Measurements from ENCODE around the gene GCFC2. TPM values are rescaled to one million over a fixed set of nuclear protein-coding genes. Genes with fewer than 3 reads are reported as not detected.
"Not testable (repeated sequence)": the region's sequence is repeated elsewhere in the genome, so short reads cannot be mapped to it uniquely, and the experiment has no call there.

Gene GCFC2
- total RNA-seq, 1 donor from 2014 or later: 12.7 TPM

- DNase-seq (no peak), ATAC-seq (no peak)
- H3K36me3 ChIP-seq: peaks cover 54% of the 10 kb centered on the region
- TF ChIP-seq CTCF (IDR thresholded peaks at IDR 0.05): no peak
- no peak overlapping the region for H3K27ac ChIP-seq
- no peaks in the 10 kb centered on the region for H3K9me3 ChIP-seq
- H3K27me3 ChIP-seq (ENCODE audit: low read depth): no peaks in the 10 kb centered on the region
- peaks cover 16% of the 10 kb centered on the region for H3K4me1 ChIP-seq
- intact Hi-C loops (cut with DNase I): no loop called here
- H3K4me3 ChIP-seq: no peak overlapping the region
These were observed 4.8 kb downstream of the GCFC2 start for GRCh38 chr2:75705921-75706320.

- Histone ChIP-seq H3K4me3 (no peak overlapping the region), H3K9me3 (no peaks in the 10 kb centered on the region), H3K4me1 (peaks cover 2% of the 10 kb centered on the region), H3K27me3 (ENCODE audit: low read depth) (no peaks in the 10 kb centered on the region), H3K27ac (no peak overlapping the region), H3K36me3 (peaks cover 69% of the 10 kb centered on the region)
- intact Hi-C loops (cut with DNase I): no loop called here
- no peak for DNase-seq
- no peak for TF ChIP-seq CTCF (IDR thresholded peaks at IDR 0.05)
- ATAC-seq: no peak
These were observed 7.0 kb downstream of the GCFC2 start for GRCh38 chr2:75703589-75704287.

GRCh38 chr2:75702593-75702992, 8.1 kb downstream of the GCFC2 start:
- DNase-seq (no peak), ATAC-seq (no peak)
- intact Hi-C loops (cut with DNase I): no loop called here
- H3K4me3 ChIP-seq: no peak overlapping the region
- no peak for TF ChIP-seq CTCF (IDR thresholded peaks at IDR 0.05)
- no peaks in the 10 kb centered on the region for H3K9me3 ChIP-seq
- no peaks in the 10 kb centered on the region for H3K27me3 ChIP-seq (ENCODE audit: low read depth)
- no peaks in the 10 kb centered on the region for H3K4me1 ChIP-seq
- no peak overlapping the region for H3K27ac ChIP-seq
- peaks cover 77% of the 10 kb centered on the region for H3K36me3 ChIP-seq

GRCh38 chr2:75698918-75699317, 11.8 kb downstream of the GCFC2 start:
- ATAC-seq (no peak), DNase-seq (no peak)
- H3K9me3 ChIP-seq: no peaks in the 10 kb centered on the region
- intact Hi-C loops (cut with DNase I): no loop called here
- H3K4me1 ChIP-seq: no peaks in the 10 kb centered on the region
- H3K36me3 ChIP-seq: peaks cover 82% of the 10 kb centered on the region
- TF ChIP-seq CTCF (IDR thresholded peaks at IDR 0.05): no peak
- H3K4me3 ChIP-seq: no peak overlapping the region
- no peaks in the 10 kb centered on the region for H3K27me3 ChIP-seq (ENCODE audit: low read depth)
- H3K27ac ChIP-seq: no peak overlapping the region

- no peak overlapping the region for H3K4me3 ChIP-seq
- TF ChIP-seq CTCF (IDR thresholded peaks at IDR 0.05): no peak
- intact Hi-C loops (cut with DNase I): no loop called here
- H3K27ac ChIP-seq: no peak overlapping the region
- no peaks in the 10 kb centered on the region for H3K4me1 ChIP-seq
- no peak for ATAC-seq
- no peak for DNase-seq
- H3K27me3 ChIP-seq (ENCODE audit: low read depth): no peaks in the 10 kb centered on the region
- peaks cover 74% of the 10 kb centered on the region for H3K36me3 ChIP-seq
- no peaks in the 10 kb centered on the region for H3K9me3 ChIP-seq
These were observed 22.5 kb downstream of the GCFC2 start for GRCh38 chr2:75688196-75688595.

- intact Hi-C loops (cut with DNase I); DNase-seq; H3K4me1 ChIP-seq; H3K4me3 ChIP-seq; ATAC-seq; H3K9me3 ChIP-seq; H3K27ac ChIP-seq; H3K27me3 ChIP-seq (ENCODE audit: low read depth): not testable (repeated sequence)
- peaks cover 50% of the 10 kb centered on the region for H3K36me3 ChIP-seq
These were observed 27.3 kb downstream of the GCFC2 start for GRCh38 chr2:75683430-75683829.
